T-helper 2 cell treated with Interferon-gamma antibody and Interleukin-4, amounts not matched to agents 5 μg/mL and 100 μg/mL, for 36 hours (primary cell): ENCODE results near the gene WFS1.

Source experiments
- DNase-seq: peaks from one replicate; pipeline ENCODE4 v3.0.0; 2021; ENCODE audit warnings: low spot score
- H3K27ac Mint-ChIP-seq: one replicate; pipeline ENCODE4 v1.8.0; 2021; ENCODE audit warnings: mild to moderate bottlenecking, mixed read lengths
- H3K27me3 Mint-ChIP-seq: one replicate; pipeline ENCODE4 v1.8.0; 2021; ENCODE audit warnings: low read depth, mixed read lengths
- H3K36me3 Mint-ChIP-seq: one replicate; pipeline ENCODE4 v1.8.0; 2021; ENCODE audit warnings: low read depth, mixed read lengths
- H3K4me1 Mint-ChIP-seq: one replicate; pipeline ENCODE4 v1.8.0; 2021; ENCODE audit warnings: low read depth, mixed read lengths
- H3K4me3 Mint-ChIP-seq: one replicate; pipeline ENCODE4 v1.8.0; 2022; ENCODE audit warnings: mild to moderate bottlenecking, moderate library complexity, mixed read lengths
- H3K9me3 Mint-ChIP-seq: one replicate; pipeline ENCODE4 v1.8.0; 2021; ENCODE audit warnings: mixed read lengths

Gene WFS1

DNA sequence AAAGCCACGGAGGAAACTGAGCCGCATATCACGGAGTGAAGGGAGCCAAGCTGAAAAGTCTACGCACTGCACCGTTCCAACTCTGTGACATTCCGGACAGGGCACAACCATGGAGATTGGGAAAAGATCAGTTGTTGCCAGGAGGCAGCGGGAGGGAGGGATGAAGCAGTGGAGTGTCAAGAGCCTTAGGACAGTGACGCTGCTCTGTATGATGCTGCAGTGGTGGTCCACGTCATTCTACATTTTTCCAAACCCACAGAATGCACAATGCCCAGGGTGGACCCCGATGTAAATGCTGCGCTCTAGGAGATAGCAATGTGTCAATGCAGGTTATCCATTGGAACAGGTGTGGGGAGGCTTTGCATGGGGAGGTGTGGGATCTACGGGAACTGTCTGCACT lies 7.5 kb upstream of the WFS1 start:
- no peaks in the 10 kb centered on the region for H3K36me3 Mint-ChIP-seq
- no peak overlapping the region for H3K27ac Mint-ChIP-seq
- peaks cover 1% of the 10 kb centered on the region for H3K4me1 Mint-ChIP-seq
- no peak for DNase-seq
- H3K27me3 Mint-ChIP-seq: peaks cover 29% of the 10 kb centered on the region
- no peaks in the 10 kb centered on the region for H3K9me3 Mint-ChIP-seq
- no peak overlapping the region for H3K4me3 Mint-ChIP-seq

GRCh38 chr4:6262847-6263487 lies 6.7 kb upstream of the WFS1 start:
- Mint-ChIP-seq H3K4me1 (peaks cover 6% of the 10 kb centered on the region), H3K4me3 (no peak overlapping the region), H3K36me3 (no peaks in the 10 kb centered on the region), H3K27me3 (peaks cover 31% of the 10 kb centered on the region), H3K27ac (no peak overlapping the region), H3K9me3 (no peaks in the 10 kb centered on the region)
- DNase-seq: no peak

DNA sequence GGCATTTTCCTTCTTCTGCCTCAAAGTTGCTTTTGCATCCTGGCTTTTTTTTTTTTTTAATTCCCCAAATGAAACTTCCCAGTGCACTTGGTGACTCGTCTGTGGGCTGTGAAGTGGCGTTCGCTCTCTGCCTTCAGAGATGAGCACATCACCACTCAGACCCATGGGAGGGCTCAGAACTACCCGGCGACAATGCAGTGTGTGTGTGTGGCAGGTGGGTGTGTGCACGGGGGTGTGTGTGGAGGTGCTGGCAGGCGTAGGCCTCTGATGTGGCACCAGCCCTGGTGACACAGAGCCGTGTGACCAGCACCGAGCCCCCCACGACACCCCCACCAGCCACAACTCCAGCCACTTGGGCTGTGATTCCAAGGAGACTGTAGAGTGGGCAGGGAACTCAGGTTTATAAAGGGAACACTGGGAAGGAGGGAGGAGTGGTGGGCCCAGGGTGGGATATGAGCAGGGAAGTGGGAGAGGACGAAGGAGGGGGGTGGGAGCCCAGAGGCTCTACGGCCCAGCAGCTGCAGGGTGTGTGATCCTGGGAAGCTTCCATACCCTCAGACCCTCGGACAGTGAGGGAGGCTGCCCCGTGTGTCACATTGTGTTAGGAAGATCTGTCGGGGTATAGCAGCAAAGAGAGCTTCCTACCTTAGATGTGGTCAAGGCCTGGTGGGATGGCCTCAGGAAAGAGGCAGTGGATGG lies 6.0 kb upstream of the WFS1 start:
- Mint-ChIP-seq H3K36me3 (no peaks in the 10 kb centered on the region), H3K4me1 (peaks cover 9% of the 10 kb centered on the region), H3K27me3 (peaks cover 34% of the 10 kb centered on the region), H3K27ac (no peak overlapping the region), H3K4me3 (no peak overlapping the region), H3K9me3 (no peaks in the 10 kb centered on the region)
- no peak for DNase-seq

GRCh38 chr4:6264225-6264540 lies 5.5 kb upstream of the WFS1 start:
- Mint-ChIP-seq H3K36me3 (no peaks in the 10 kb centered on the region), H3K27ac (no peak overlapping the region), H3K27me3 (peaks cover 34% of the 10 kb centered on the region), H3K4me3 (no peak overlapping the region), H3K4me1 (peaks cover 12% of the 10 kb centered on the region), H3K9me3 (no peaks in the 10 kb centered on the region)
- DNase-seq: no peak

GRCh38 chr4:6265546-6265945 lies 4.1 kb upstream of the WFS1 start:
- Mint-ChIP-seq H3K4me3 (no peak overlapping the region), H3K4me1 (peaks cover 14% of the 10 kb centered on the region)
- DNase-seq: no peak

DNA sequence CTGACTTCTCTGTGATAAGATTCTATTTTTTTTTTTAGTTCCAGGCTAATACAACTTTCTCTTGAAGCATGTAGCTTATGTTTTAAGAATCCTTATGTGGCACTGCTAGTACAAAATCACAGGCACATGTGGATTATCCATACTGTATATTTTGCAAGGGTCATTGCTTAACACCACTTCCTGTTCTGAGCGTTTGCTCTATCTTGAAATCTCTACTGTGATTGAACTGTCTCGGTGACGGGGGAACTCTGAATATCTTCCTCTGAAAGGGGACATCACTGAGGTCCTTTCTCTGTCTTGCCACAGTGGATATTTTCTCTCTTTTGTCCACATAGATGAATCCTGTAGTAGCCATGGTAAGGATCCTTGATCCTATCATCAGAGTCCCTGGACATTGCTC lies 2.1 kb upstream of the WFS1 start:
- no peak overlapping the region for H3K4me3 Mint-ChIP-seq
- H3K4me1 Mint-ChIP-seq: peaks cover 14% of the 10 kb centered on the region
- no peaks in the 10 kb centered on the region for H3K9me3 Mint-ChIP-seq
- H3K36me3 Mint-ChIP-seq: no peaks in the 10 kb centered on the region
- no peak overlapping the region for H3K27ac Mint-ChIP-seq
- H3K27me3 Mint-ChIP-seq: peaks cover 38% of the 10 kb centered on the region
- DNase-seq: no peak

More at GRCh38 chr4:6265546-6265945, 4.1 kb upstream of the WFS1 start:
- Mint-ChIP-seq H3K9me3 (no peaks in the 10 kb centered on the region), H3K27ac (no peak overlapping the region), H3K27me3 (peaks cover 30% of the 10 kb centered on the region), H3K36me3 (no peaks in the 10 kb centered on the region)

- H3K27ac Mint-ChIP-seq: no peak overlapping the region
- peaks cover 14% of the 10 kb centered on the region for H3K4me1 Mint-ChIP-seq
- H3K4me3 Mint-ChIP-seq: peak overlapping the region; percentile 79
- no peaks in the 10 kb centered on the region for H3K36me3 Mint-ChIP-seq
- DNase-seq: no peak
- H3K9me3 Mint-ChIP-seq: no peaks in the 10 kb centered on the region
- H3K27me3 Mint-ChIP-seq: peaks cover 40% of the 10 kb centered on the region
These were observed 717 bp upstream of the WFS1 start for GRCh38 chr4:6268650-6269615.

DNA sequence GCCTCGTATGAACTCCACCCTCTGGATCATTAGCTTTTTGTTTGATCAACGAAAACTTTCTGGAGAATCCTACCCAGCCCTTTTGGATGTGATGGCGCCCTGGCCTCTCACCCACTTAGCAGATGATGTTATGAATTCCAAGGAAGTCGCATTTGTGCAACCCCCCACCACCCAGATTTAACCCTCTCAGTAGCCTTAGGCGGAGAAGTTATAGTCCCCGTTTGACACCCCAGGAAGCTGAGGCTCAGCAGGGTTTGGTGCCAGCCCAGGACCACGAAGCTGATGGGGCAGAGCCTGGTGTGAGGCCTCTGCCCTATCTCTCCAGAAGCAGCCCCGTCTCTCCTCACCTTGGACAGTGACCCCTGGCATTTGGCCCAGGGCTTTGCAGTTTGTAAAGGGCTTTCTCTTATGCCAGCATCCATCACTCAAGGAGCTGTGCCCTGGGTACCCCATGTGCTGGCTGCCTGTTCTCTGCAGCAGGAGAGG lies 1.0 kb downstream of the WFS1 start:
- Mint-ChIP-seq H3K27me3 (peaks cover 40% of the 10 kb centered on the region), H3K4me3 (peak overlapping the region; percentile 76), H3K27ac (no peak overlapping the region), H3K36me3 (no peaks in the 10 kb centered on the region), H3K4me1 (peaks cover 14% of the 10 kb centered on the region), H3K9me3 (no peaks in the 10 kb centered on the region)
- no peak for DNase-seq

DNA sequence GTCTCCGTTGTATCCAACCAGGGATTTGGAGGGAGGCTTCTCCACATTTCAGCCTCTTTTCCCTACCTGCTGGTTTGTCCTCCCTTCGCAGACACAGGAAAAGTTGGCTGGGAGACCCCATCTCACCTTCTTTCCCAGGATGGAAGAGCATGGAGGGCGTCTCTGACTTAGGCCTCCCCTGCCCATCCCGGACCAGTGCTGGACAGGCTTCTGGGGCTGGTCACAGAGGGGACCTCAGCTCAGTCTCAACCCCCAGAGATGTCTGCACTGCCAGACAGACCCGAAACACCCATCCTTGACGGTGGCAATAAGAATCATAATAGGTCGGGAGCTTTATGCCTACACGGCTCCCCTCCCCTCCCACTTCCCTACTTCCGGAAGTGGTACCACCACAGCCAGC lies 1.6 kb downstream of the WFS1 start:
- H3K27me3 Mint-ChIP-seq: peaks cover 39% of the 10 kb centered on the region
- H3K27ac Mint-ChIP-seq: no peak overlapping the region
- H3K4me1 Mint-ChIP-seq: peaks cover 14% of the 10 kb centered on the region
- H3K9me3 Mint-ChIP-seq: no peaks in the 10 kb centered on the region
- no peaks in the 10 kb centered on the region for H3K36me3 Mint-ChIP-seq
- peak overlapping the region; percentile 76 for H3K4me3 Mint-ChIP-seq
- no peak for DNase-seq

DNA sequence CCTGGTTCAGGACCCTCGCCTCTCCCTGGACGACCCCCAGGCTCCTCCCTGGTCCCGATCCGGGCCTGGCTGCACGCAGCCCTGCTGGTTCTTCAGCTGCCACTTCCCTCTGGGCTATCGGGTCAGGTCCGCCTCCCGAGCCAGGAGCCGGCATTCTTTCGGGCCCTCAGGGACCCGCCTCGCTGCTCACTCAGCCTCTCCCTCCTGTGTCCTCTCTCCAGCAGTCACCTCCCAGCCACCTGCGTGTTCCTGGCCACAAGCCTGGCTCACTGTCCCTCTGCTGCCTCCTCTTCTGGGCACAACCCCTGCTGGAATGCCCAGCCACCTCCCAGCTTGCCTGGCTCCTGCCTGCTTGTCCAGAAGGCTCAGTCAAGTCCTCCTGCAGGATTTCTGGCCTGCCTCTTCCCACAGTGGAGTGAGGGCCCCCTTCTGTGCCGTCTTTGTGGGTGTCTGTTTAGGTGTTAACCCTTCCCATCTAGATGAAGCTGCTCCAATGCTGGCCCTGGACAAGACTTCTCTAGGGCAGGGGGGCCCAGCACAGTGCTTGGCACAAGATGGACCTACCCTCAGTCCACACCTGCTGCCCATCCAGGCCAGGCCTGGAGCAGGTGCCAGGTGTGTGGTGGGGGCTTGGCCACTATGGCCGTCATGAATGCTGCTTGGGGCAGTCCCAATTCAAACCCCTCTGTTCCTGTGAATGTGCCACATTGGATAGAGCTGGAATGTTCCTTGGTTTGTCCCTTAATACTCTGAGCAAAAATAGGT lies 2.2 kb downstream of the WFS1 start:
- H3K9me3 Mint-ChIP-seq: no peaks in the 10 kb centered on the region
- no peak for DNase-seq
- peaks cover 42% of the 10 kb centered on the region for H3K27me3 Mint-ChIP-seq
- peak overlapping the region; percentile 19 for H3K4me3 Mint-ChIP-seq
- H3K36me3 Mint-ChIP-seq: no peaks in the 10 kb centered on the region
- no peak overlapping the region for H3K27ac Mint-ChIP-seq
- H3K4me1 Mint-ChIP-seq: peaks cover 14% of the 10 kb centered on the region

DNA sequence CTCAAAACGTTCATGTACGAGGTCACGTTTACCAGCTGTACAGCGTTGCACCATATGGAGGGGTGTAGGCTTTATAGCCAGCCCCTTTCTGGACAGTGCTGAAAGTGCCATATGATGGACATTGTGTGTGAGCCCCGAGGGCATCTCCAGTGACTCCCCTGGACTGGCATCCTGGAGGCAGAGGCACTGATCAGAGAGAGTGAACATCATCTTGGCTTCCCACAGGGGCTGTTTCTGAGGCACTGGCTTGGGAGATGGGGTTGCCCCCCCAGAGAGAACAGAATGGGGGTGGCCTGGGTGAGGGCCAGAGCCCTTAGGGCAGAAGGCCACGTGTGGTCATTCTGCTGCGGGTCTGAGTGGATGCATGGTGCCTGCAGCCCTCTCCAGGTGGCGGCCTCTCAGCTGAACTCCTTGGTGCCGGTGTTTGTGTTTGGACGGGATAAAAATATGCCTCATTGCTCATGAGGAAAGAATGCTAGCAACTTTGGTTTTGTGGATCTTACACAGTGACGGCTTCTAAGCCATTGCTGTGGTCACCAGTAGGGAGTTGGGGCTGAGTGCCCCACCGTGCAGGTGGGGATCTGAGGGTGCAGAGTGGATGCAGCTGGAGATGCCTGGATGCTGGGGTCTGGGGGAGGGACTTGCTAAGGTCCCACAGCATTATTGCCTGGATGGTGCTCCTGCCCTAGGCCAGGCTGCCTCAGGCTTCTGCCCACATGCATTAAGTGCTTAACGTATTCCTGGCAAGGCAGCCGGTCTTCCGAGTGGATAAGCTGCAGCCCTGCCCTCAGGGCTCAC lies 3.4 kb downstream of the WFS1 start:
- H3K4me1 Mint-ChIP-seq: peaks cover 7% of the 10 kb centered on the region
- no peak overlapping the region for H3K27ac Mint-ChIP-seq
- no peak for DNase-seq
- no peaks in the 10 kb centered on the region for H3K9me3 Mint-ChIP-seq
- H3K36me3 Mint-ChIP-seq: no peaks in the 10 kb centered on the region
- H3K4me3 Mint-ChIP-seq: no peak overlapping the region
- H3K27me3 Mint-ChIP-seq: peaks cover 32% of the 10 kb centered on the region

DNA sequence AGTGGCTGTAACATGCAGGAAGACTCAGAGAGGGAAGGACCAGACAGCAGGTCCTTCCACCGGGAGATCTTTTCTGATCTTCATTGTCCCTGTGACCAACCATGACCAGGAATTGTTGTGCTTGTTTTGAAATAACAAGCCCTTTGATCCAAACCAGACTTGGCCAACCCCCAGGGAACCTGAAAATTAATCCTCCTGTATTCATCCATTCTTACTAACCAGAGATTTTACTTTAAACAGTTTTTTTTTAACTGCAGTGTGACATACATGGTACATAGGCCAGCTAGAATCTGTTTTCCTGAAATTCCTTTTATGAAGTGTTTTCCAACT lies 4.0 kb downstream of the WFS1 start:
- no peaks in the 10 kb centered on the region for H3K36me3 Mint-ChIP-seq
- H3K4me3 Mint-ChIP-seq: no peak overlapping the region
- no peak overlapping the region for H3K27ac Mint-ChIP-seq

DNA sequence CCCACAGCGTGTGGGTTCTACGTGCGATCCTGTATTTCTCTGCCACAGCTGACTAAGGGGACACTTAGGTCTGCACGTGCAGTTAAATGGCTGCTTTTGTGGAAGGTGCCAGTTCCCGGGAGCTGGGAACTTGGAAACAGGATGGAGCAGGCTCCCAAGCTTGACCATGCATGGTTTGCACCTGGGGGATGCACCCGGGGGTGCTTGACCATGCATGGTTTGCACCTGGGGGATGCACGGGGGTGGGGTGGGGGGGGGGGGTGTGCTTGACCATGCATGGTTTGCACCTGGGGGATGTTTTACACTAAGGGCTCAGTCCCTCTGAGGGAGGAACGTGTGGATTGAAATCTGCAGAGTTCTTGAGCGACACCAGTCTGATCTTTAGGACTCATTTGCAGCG lies 5.7 kb downstream of the WFS1 start:
- H3K27me3 Mint-ChIP-seq: peaks cover 26% of the 10 kb centered on the region
- no peaks in the 10 kb centered on the region for H3K9me3 Mint-ChIP-seq
- no peaks in the 10 kb centered on the region for H3K36me3 Mint-ChIP-seq
- DNase-seq: no peak
- H3K4me1 Mint-ChIP-seq: peaks cover 6% of the 10 kb centered on the region
- H3K4me3 Mint-ChIP-seq: no peak overlapping the region
- H3K27ac Mint-ChIP-seq: no peak overlapping the region

More for the DNA sequence above, 4.0 kb downstream of the WFS1 start:
- no peaks in the 10 kb centered on the region for H3K9me3 Mint-ChIP-seq
- DNase-seq: no peak
- peaks cover 7% of the 10 kb centered on the region for H3K4me1 Mint-ChIP-seq
- H3K27me3 Mint-ChIP-seq: peaks cover 28% of the 10 kb centered on the region
